Measurements from ENCODE around the gene BAIAP2L1.

The BAIAP2L1 gene

GRCh38 chr7:98357751-98358161 lies 43.1 kb downstream of the BAIAP2L1 start:
- peak; percentile 54 for DNase-seq

- DNase-seq = no peak
Measured at GRCh38 chr7:98355250-98355538, 45.7 kb downstream of the BAIAP2L1 start.

DNA sequence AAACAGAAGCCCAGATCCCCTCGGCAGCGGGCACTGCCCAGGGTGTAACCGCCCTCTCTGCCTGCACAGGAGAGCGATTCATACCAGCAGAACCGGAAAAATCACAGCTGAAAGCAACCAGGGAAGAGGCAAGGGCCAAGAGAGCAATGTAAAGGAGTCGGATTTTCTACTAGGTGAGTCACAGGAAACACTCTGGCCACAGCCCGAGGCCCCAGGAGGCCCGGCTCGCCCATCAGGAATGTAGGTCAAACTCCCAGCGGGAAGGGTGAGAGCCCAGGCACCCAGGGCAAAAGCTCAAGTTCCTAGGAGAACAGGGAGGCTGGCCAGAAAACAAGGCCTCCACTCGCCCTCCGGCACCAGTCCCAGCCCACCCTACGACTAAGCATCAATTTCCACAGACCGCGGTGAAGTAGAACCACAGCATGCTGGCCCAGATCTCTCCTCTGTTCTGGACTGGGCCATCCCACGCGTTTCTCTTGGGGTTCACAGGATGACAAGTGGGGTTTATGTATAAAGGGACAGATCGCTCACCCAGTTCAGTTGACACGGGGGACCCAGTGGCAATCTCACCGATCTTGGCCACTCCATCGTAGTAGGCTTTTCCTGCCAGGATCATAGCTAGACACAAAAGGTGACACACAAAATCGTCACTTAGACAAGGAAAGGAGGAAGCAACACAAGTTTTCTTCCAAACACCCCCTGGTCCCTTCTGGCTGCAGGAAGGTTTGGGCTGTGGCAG lies 46.2 kb downstream of the BAIAP2L1 start:
- peak; percentile 95 for DNase-seq

DNA sequence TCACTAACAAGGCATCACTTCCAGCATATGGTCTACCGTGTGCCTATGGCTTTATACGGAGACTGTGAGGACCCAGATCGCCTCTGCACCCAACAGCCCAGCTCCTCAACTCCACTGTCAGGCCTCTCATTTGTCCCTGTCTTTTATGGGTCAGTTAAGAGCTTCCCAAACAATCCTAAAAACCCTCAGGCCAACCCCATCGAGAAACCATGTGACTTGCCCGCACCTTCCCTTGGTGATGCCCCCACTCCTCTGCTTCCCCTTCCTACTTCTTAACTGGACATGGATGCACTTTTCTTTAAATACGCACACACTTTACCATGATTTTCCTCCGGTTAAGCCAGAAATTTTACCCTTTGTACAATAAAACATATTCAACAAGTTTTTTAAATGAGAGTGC lies 46.8 kb downstream of the BAIAP2L1 start:
- DNase-seq = peak; percentile 10

- DNase-seq = peak; percentile 73
Measured at GRCh38 chr7:98352621-98353020, 48.3 kb downstream of the BAIAP2L1 start.

DNA sequence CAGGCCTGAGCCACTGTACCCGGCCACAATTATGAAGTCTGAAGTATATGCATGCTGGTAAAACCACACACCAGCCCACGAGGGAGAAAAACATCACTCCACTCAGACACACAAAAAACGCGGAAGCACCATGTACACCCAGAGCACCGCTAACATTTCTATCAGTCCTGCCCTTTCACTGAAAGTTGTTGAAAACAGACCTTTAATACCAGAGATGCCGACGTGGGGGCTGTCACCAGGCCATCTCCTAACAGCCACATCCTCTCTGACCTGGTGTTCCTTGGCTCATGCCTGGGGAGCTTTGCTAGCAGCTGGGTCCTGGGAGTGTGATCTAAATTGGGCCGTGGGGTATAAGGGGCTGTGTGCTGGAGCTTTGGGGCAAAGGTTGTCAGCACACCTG lies 49.8 kb downstream of the BAIAP2L1 start:
- no peak for DNase-seq

GRCh38 chr7:98348726-98349474 lies 52.0 kb downstream of the BAIAP2L1 start:
- DNase-seq = no peak

DNA sequence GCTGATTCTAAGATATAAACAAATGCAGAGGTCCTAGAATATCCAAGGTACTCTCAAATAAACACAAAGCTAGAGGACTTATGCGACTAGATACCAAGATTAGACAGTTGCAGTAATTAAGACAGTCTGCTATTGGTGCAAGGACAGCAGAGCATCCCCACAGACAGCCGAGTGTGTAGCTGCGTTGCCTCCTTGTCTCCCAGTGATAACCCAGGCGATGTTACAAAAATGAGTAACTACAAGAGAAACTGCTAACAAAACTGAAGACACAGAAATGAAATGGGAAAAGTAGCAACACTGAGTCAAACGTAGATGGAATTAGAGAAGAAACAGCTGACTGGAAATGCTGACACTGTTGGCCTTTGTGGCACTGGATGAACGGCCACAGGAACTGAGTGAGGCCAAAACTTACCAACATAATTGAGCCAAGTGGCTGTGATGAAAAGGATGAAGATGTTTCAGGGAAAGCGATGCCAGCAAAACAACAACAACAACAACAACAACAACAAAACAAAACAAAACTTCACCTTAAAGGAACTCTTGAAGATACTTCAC lies 54.3 kb downstream of the BAIAP2L1 start:
- no peak for DNase-seq

DNA sequence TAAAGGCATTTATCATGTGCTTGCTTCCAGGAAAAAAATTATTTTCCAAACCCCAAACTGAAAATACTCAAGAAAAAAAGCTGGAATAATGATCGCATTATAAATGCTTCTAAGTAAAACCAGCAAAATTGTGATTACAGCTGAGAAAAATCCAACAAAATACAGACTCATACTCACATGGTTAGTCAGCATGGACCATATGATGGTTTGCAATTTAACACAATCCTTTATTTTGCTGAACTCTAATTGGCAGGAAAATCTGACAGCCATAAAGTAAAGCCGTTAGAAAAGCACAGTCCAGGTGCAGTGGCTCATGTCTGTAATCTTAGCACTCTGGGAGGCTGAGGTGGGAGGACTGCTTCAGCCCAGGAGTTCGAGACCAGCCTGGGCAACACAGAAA lies 59.8 kb downstream of the BAIAP2L1 start:
- peak; percentile 47 for DNase-seq

GRCh38 chr7:98339043-98339442 lies 61.8 kb downstream of the BAIAP2L1 start:
- no peak for DNase-seq

DNA sequence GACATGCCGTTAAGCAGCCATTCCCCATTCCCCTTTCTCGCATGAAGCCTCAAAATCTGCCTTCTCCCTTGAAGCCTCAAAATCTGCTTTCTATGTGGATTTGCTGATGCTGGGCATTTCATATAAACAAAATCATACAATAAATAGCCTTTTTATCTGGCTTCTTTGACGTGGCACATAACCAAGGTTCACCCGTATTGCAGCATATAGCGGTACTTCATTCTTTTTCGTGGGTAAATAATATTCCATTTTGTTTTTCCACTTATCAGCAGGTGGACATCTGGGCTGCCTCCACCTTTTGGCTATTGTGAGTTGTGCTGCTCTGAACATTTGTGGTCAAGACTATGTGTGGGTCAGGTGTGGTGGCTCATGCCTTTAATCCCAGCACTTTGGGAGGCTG lies 62.4 kb downstream of the BAIAP2L1 start:
- no peak for DNase-seq

- DNase-seq = no peak
Measured at GRCh38 chr7:98335411-98335977, 65.4 kb downstream of the BAIAP2L1 start.

- no peak for DNase-seq
Measured at GRCh38 chr7:98334081-98334480, 66.8 kb downstream of the BAIAP2L1 start.

GRCh38 chr7:98330926-98331529 lies 69.9 kb downstream of the BAIAP2L1 start:
- no peak for DNase-seq

- no peak for DNase-seq
Measured at GRCh38 chr7:98329791-98330373, 71.0 kb downstream of the BAIAP2L1 start.

DNA sequence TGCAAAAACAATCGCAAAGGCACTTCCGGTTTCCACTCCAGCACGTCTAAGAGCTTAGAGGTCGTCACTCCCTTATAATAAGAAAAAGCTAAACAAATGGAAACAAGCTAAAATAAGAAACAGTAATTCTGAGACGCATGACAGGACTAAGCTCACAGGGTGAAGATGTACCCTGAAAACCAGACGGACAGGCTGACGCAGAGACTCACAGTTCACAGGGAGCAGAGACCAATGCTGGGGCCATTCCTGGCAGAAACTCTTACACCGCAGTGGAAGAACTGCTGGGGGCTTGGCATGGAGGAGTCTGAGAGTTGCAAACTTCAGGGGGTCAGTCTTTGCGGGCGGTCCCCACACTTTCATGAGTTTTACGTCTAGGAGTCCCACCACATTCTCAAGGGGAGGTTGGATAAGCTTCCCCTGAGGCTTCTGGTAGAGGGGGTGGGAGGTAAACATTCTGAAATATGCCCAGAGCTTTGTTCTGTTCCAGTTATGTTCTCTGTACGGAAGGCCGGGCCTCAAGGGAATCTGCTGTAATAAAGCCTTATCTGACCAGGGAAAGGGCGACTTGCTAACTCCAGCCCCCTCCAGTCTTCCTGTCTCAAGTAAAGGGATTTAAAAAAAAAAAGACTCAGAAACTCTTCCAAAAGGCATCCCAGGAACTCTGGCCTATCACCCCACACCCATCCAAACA lies 71.6 kb downstream of the BAIAP2L1 start:
- no peak for DNase-seq

- DNase-seq = no peak
Measured at GRCh38 chr7:98324782-98325181, 76.1 kb downstream of the BAIAP2L1 start.

GRCh38 chr7:98323597-98324322 lies 77.1 kb downstream of the BAIAP2L1 start:
- DNase-seq = no peak

- no peak for DNase-seq
Measured at GRCh38 chr7:98322331-98323270, 78.3 kb downstream of the BAIAP2L1 start.

DNA sequence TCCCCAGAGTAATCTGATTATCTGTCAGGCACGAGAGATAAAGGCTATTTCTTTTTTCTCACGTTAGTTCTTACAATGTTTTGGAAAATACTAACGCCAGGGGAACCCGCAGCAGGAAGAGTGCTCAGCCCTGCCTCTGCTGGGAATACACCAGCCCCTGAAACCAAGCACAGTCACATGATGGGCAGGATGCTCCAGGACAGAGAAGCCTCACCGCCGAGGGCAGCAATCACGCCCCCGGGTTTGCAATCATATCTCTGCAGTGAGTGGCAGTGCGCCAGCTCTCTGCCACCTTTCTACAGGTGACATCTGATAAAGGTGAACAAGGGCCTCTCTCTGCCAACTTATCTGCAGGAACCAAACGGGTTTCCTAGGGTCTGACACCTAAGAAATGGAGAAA lies 79.6 kb downstream of the BAIAP2L1 start:
- no peak for DNase-seq

DNA sequence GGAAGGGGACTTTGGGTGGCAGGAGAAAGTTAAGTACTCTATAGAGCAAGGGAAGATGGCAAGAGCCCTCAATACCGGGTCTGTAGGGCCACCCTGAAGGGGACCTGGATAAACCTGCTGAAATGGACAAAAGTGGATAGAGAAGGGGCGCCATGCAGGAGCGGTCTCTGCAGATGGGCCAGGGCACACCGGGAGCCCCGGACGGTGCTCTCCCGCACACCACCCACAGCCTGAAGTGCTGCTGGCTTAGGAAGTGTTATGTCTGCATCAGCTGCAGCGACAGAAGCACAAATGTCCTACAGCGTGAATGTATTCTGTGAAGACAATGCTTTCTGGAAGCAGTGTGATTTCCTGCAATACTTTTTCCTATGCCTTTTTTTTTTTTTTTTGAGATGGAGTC lies 81.7 kb downstream of the BAIAP2L1 start:
- no peak for DNase-seq

Data from EL (cell line).